Activated CD8-positive, alpha-beta T cell treated with anti-CD3 and anti-CD28 coated beads, Interleukin-2, amount 10 ng/mL, durations not matched to agents 7 days and 5 days (primary cell): ENCODE data around the gene TBC1D2B. TPM values are rescaled to one million over a fixed set of nuclear protein-coding genes. Genes with fewer than 3 reads are reported as not detected.
"Not testable (repeated sequence)": the region's sequence is repeated elsewhere in the genome, so short reads cannot be mapped to it uniquely, and the experiment has no call there.

Source experiments
- ATAC-seq: fragments of 150-1000 bp; cut with Tn5 transposase; one replicate; pipeline ENCODE4 v1.10.0; 2021; ENCODE audit warnings: moderate library complexity
- CTCF ChIA-PET: fragments of 350-600 bp; sonication (Branson Sonifier 250); formaldehyde crosslinking; loops from one replicate; lab custom pipeline; 2021; ENCODE audit warnings: antibody characterized with exemption; lab: Charles Lee
- POLR2A ChIA-PET: fragments of 350-600 bp; sonication (Branson Sonifier 250); formaldehyde crosslinking; loops from one replicate; lab custom pipeline; 2021; ENCODE audit warnings: antibody characterized with exemption; lab: Charles Lee
- DNase-seq: peaks from one replicate; pipeline ENCODE4 v3.0.0-alpha.2; 2020
- H3K27ac Mint-ChIP-seq: one replicate; pipeline ENCODE4 v1.8.0; 2021; ENCODE audit warnings: mild to moderate bottlenecking, mixed read lengths
- H3K27me3 Mint-ChIP-seq: one replicate; pipeline ENCODE4 v1.8.0; 2021; ENCODE audit warnings: low read depth, mixed read lengths
- H3K36me3 Mint-ChIP-seq: one replicate; pipeline ENCODE4 v1.8.0; 2021; ENCODE audit warnings: low read depth, mixed read lengths
- H3K4me1 Mint-ChIP-seq: one replicate; pipeline ENCODE4 v1.8.0; 2021; ENCODE audit warnings: low read depth, mixed read lengths
- H3K4me3 Mint-ChIP-seq: one replicate; pipeline ENCODE4 v1.8.0; 2021; ENCODE audit warnings: mild to moderate bottlenecking, mixed read lengths
- H3K9me3 Mint-ChIP-seq: one replicate; pipeline ENCODE4 v1.8.0; 2022; ENCODE audit warnings: mixed read lengths; ENCODE audit not compliant: insufficient read depth
- total RNA-seq, 2 experiments: library from RNA; stranded (reverse); gene quantifications; one replicate each; pipeline ENCODE4 v1.2.3, GENCODE V29; 2021

Gene TBC1D2B
- total RNA-seq, 2 experiments from 2014 or later = 109 to 119 TPM

DNA sequence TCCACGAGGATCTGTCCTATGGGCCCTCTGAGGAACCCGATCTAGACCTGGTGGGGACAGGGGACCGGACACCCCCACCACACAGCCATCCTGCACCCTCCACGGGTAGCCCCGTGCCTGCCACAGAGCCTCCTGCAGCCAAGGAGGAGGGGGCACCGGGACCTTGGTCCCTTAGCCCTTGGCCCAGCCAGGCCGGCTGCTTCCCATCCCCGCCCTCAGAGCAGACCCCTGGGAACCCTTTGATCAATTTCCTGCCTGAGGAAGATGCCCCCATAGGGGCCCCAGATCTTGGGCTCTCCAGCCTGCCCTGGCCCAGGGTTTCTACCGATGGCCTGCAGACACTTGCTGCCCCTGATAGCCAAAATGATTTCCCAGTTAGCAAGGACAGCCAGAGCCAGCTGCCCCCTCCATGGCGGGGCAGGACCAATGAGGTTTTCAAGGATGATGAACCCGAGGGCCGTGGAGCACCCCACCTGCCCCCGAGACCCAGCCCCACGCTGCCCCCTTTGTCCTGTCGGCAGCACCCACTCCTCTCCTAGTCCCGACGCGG lies 91.5 kb downstream of the TBC1D2B start:
- Mint-ChIP-seq H3K27ac (no peak overlapping the region), H3K9me3 (no peaks in the 10 kb centered on the region), H3K27me3 (peaks cover 3% of the 10 kb centered on the region), H3K36me3 (no peaks in the 10 kb centered on the region), H3K4me3 (no peak overlapping the region), H3K4me1 (peaks cover 15% of the 10 kb centered on the region)
- ChIA-PET CTCF (interaction anchor here (1.5 to 2.3 kb wide), 2 partner anchors 26 to 122 kb away, joined by 3 to 6 read pairs; no protein-coding TSS in a partner anchor), POLR2A (no interaction called here)
- ATAC-seq = no peak
- no peak for DNase-seq

GRCh38 chr15:77985031-77985930 lies 92.2 kb downstream of the TBC1D2B start:
- ATAC-seq (no peak), DNase-seq (no peak)
- Mint-ChIP-seq H3K36me3 (no peaks in the 10 kb centered on the region), H3K9me3 (no peaks in the 10 kb centered on the region), H3K4me3 (no peak overlapping the region), H3K27me3 (peaks cover 3% of the 10 kb centered on the region), H3K27ac (no peak overlapping the region), H3K4me1 (peaks cover 8% of the 10 kb centered on the region)
- ChIA-PET CTCF (interaction anchor here (1.8 kb wide), 1 partner anchor 123 kb away, joined by 5 read pairs; no protein-coding TSS in a partner anchor), POLR2A (no interaction called here)

- DNase-seq (no peak), ATAC-seq (no peak)
- POLR2A ChIA-PET = no interaction called here
- CTCF ChIA-PET = interaction anchor here (1.8 kb wide), 1 partner anchor 124 kb away, joined by 5 read pairs; no protein-coding TSS in a partner anchor
- H3K27me3 Mint-ChIP-seq = peaks cover 3% of the 10 kb centered on the region
- H3K27ac Mint-ChIP-seq = no peak overlapping the region
- no peak overlapping the region for H3K4me3 Mint-ChIP-seq
- peaks cover 3% of the 10 kb centered on the region for H3K4me1 Mint-ChIP-seq
- no peaks in the 10 kb centered on the region for H3K36me3 Mint-ChIP-seq
- no peaks in the 10 kb centered on the region for H3K9me3 Mint-ChIP-seq
Measured at GRCh38 chr15:77984446-77984861, 93.1 kb downstream of the TBC1D2B start.

DNA sequence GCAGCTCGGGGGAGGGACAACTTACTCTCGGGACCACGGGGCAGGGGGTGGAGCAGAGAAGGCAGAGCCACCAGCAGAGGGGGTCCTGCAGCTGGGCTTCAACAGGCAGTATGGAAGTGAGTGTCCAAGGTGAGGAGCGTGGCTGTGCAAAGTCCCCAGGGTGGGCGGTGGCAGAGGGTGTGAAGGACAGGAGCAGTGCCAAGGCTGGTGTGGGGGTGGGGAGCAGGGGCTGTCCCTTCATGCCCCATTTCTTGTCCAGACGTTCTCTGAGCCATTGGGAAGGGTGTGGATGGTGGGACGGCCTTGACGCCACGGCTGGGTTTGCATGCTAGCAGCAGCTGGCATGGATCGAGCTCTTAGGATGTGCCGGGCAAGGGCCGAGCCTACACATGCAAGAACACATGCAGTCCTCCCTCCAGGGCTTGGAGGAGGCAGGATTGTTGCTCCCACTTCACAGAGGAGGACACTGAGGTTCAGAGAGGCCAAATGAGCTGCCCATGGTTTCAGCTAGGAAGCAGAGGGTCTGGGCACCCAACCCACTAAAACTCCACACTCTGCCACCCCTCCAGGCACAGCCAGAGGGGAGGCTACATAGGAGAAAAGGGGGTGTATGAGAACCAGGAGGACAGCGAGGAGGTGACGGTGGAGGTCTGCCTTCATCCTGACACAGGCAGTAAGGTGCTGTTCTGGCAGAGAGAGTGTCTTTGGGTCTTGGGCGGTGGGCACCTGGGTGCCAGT lies 93.6 kb downstream of the TBC1D2B start:
- no peak for ATAC-seq
- Mint-ChIP-seq H3K4me3 (no peak overlapping the region), H3K27me3 (peaks cover 3% of the 10 kb centered on the region), H3K27ac (peak overlapping the region; percentile 20), H3K9me3 (no peaks in the 10 kb centered on the region), H3K4me1 (no peaks in the 10 kb centered on the region), H3K36me3 (no peaks in the 10 kb centered on the region)
- POLR2A ChIA-PET = no interaction called here
- CTCF ChIA-PET = interaction anchor here (1.8 kb wide), 1 partner anchor 124 kb away, joined by 5 read pairs; no protein-coding TSS in a partner anchor
- no peak for DNase-seq

- Mint-ChIP-seq H3K36me3 (no peaks in the 10 kb centered on the region), H3K27ac (peak overlapping the region; percentile 20), H3K4me3 (no peak overlapping the region), H3K4me1 (no peaks in the 10 kb centered on the region), H3K27me3 (peaks cover 3% of the 10 kb centered on the region), H3K9me3 (no peaks in the 10 kb centered on the region)
- POLR2A ChIA-PET = no interaction called here
- CTCF ChIA-PET = no interaction called here
- ATAC-seq (no peak), DNase-seq (no peak)
Measured at GRCh38 chr15:77983091-77983707, 94.3 kb downstream of the TBC1D2B start.

- Mint-ChIP-seq H3K27me3 (peaks cover 3% of the 10 kb centered on the region), H3K9me3 (no peaks in the 10 kb centered on the region), H3K4me3 (no peak overlapping the region), H3K36me3 (no peaks in the 10 kb centered on the region), H3K4me1 (no peaks in the 10 kb centered on the region), H3K27ac (no peak overlapping the region)
- ChIA-PET CTCF (interaction anchor here (1.3 kb wide), 1 partner anchor 213 kb away, joined by 5 read pairs; no protein-coding TSS in a partner anchor), POLR2A (interaction anchor here (0.6 kb wide), 1 partner anchor 45 kb away, joined by 4 read pairs; no protein-coding TSS in a partner anchor)
- DNase-seq = no peak
- no peak for ATAC-seq
Measured at GRCh38 chr15:77982127-77982490, 95.4 kb downstream of the TBC1D2B start.

DNA sequence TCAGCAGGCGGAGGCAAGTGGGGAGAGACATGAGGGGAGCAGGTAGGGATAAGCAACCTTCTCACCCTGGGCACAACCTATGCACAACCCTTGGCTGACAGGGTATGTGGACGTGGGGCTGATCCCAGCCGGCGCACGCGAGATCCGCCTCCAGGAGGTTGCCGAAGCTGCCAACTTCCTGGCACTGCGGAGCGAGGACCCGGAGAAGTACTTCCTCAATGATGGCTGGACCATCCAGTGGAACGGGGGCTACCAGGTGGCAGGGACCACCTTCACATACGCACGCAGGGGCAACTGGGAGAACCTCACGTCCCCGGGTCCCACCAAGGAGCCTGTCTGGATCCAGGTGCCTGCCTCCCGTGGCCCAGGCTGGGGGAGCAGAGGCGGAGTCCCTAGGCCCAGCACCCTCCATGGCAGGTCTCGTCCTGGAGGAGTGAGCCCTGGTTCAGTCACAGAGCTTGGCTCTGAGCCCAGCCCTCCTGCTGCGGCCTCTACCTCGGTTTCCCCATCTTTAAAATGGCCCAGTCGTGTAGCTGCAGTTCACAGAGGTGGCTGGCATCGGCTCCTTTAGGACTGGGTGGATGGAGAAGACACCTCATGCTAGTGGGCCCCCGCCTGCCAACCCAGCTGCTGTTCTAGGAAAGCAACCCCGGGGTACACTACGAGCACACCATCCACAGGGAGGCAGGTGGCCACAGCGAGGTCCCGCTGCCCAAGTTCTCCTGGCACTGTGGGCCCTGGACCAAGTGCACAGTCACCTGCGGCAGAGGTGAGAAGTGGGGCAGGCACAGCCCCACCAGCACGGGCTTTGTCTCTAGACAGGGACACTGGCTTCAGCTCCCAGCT lies 96.0 kb downstream of the TBC1D2B start:
- no peak for ATAC-seq
- no peak overlapping the region for H3K27ac Mint-ChIP-seq
- H3K4me1 Mint-ChIP-seq = no peaks in the 10 kb centered on the region
- peaks cover 3% of the 10 kb centered on the region for H3K27me3 Mint-ChIP-seq
- ChIA-PET CTCF (interaction anchor here (1.3 kb wide), 1 partner anchor 214 kb away, joined by 5 read pairs; no protein-coding TSS in a partner anchor), POLR2A (interaction anchor here (0.6 kb wide), 1 partner anchor 45 kb away, joined by 4 read pairs; no protein-coding TSS in a partner anchor)
- H3K4me3 Mint-ChIP-seq = no peak overlapping the region
- no peaks in the 10 kb centered on the region for H3K36me3 Mint-ChIP-seq
- no peaks in the 10 kb centered on the region for H3K9me3 Mint-ChIP-seq
- DNase-seq = no peak

GRCh38 chr15:77980674-77981073 lies 96.8 kb downstream of the TBC1D2B start:
- H3K27me3 Mint-ChIP-seq, H3K4me3 Mint-ChIP-seq, H3K27ac Mint-ChIP-seq, H3K9me3 Mint-ChIP-seq, ATAC-seq, H3K4me1 Mint-ChIP-seq, CTCF ChIA-PET, DNase-seq, POLR2A ChIA-PET, H3K36me3 Mint-ChIP-seq: not testable (repeated sequence)

DNA sequence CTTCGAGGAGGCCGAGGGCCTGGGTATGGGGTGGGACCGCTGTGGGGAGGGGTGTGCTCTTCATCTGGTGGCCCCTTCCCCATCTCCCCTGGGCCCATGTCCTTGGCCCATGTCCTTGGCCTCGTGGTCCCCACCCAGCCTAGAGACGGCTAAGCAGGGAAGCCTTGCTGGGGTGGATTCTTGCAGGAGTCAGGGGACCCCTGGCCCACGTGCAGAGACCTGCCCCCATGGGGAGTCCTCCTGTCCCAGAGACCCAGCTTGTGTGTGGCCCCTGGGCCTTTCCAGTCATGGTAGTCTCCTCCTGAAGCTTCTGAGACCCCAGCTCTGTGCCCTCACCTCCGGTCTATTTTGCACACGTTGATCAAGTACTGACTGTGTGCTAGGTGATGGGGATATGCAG lies 97.4 kb downstream of the TBC1D2B start:
- Mint-ChIP-seq H3K27me3 (peaks cover 3% of the 10 kb centered on the region), H3K9me3 (no peaks in the 10 kb centered on the region), H3K27ac (no peak overlapping the region), H3K4me3 (no peak overlapping the region), H3K36me3 (no peaks in the 10 kb centered on the region), H3K4me1 (no peaks in the 10 kb centered on the region)
- ChIA-PET POLR2A (no interaction called here), CTCF (no interaction called here)
- no peak for ATAC-seq
- DNase-seq = no peak

DNA sequence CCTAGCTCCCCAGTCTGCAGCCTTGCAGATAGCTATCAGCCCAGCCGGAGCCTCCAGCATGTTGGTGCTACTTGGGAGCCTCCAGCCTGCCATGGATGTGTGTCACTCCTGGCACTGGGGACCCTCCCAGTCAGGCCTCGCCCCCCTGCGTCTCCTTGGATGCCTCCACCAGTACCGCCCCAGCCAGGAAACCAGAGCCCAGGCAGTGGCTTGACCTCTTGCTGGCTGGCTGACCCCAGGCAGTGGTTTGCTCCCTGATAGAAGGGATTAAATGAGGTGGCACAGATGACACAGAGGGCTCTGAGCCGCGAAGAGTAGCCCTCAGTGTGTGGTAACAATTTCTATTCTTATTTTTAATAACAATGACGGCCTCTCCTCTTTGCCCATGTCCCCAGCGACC lies 98.4 kb downstream of the TBC1D2B start:
- H3K4me1 Mint-ChIP-seq, CTCF ChIA-PET, ATAC-seq, H3K27ac Mint-ChIP-seq, H3K36me3 Mint-ChIP-seq, H3K27me3 Mint-ChIP-seq, H3K9me3 Mint-ChIP-seq, DNase-seq, POLR2A ChIA-PET, H3K4me3 Mint-ChIP-seq: not testable (repeated sequence)

DNA sequence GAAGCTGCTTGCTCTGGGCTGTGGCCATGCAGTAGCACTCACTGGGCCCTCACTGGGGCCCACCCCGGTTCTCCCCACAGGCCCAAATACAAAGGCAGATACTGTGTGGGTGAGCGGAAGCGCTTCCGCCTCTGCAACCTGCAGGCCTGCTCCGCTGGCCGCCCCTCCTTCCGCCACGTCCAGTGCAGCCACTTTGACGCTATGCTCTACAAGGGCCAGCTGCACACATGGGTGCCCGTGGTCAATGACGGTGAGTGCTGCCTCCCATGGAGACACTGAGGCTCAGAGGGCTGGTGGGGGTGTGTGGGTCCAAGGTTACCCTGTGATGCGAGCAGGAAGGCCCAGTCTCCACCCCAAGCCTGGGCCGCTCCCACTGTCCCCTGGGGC lies 98.8 kb downstream of the TBC1D2B start:
- H3K36me3 Mint-ChIP-seq, H3K9me3 Mint-ChIP-seq, ATAC-seq, H3K4me3 Mint-ChIP-seq, H3K27me3 Mint-ChIP-seq, DNase-seq, H3K4me1 Mint-ChIP-seq, POLR2A ChIA-PET, H3K27ac Mint-ChIP-seq, CTCF ChIA-PET: not testable (repeated sequence)
